ENCODE measurements around the gene SCYL3. TPM values are rescaled to one million over a fixed set of nuclear protein-coding genes. Genes with fewer than 3 reads are reported as not detected.

SCYL3 gene
- polyA plus RNA-seq, 1 experiment = 9.8 TPM

GRCh38 chr1:169882039-169882511 lies 11.6 kb downstream of the SCYL3 start:
- Histone ChIP-seq H3K9me3 (ENCODE audit: control insufficient read depth, insufficient read depth, low read length) (no peaks in the 10 kb centered on the region; the same call in 1 of the 2 replicates), H3K27ac (ENCODE audit: low read depth, low read length) (no peak overlapping the region), H3K27me3 (ENCODE audit: control insufficient read depth, insufficient read depth, low read length) (no peaks in the 10 kb centered on the region), H3K4me3 (ENCODE audit: low read depth, low read length) (no peak overlapping the region)
- POLR2A ChIA-PET = no interaction called here
- DNase-seq (ENCODE audit: low read depth, low spot score) = no peak
- CTCF ChIA-PET = no interaction called here
- no peak for TF ChIP-seq CTCF (IDR thresholded peaks at IDR 0.05; ENCODE audit: low read depth, low read length)

DNA sequence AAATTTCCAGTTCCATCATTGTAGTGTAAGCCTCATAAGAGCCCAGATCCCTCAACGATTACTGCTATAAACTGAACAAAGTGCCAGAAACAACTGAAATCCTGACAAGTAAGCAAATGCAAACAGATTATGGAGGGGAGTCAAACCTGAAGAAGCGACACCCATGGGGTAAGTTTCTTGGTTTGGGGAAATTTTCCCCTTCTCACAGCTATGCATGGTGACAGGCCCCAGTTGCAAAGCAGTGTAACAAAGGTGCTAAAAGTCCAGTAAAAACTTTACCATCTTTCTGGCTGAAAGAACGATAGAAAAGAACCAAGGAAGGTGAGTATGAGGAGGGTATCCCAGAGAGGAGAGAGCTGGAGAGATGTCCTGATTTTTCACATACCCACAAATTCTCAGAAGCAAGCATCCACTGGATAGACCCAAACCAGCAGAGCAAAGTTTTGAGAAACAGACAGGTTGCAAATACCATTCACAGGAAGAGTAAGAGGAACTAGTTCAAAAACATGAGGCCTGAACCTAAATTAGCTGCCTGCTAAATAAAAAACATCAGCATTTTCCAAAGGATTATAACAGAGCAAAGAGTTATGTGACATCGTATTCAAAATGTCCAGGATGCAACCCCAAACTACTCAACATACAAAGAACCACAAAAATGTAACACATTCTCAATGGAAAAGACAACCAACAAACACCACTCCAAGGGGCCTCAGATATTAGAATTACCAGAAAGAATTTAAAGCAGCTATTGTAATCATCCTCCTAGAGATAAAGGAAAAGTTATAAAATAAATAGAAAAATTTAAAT lies 14.5 kb downstream of the SCYL3 start:
- Histone ChIP-seq H3K9me3 (ENCODE audit: control insufficient read depth, insufficient read depth, low read length) (no peaks in the 10 kb centered on the region; the same call in 1 of the 2 replicates), H3K4me3 (ENCODE audit: low read depth, low read length) (no peak overlapping the region), H3K27ac (ENCODE audit: low read depth, low read length) (no peak overlapping the region), H3K27me3 (ENCODE audit: control insufficient read depth, insufficient read depth, low read length) (no peaks in the 10 kb centered on the region)
- CTCF ChIA-PET = no interaction called here
- no peak for DNase-seq (ENCODE audit: low read depth, low spot score)
- POLR2A ChIA-PET = no interaction called here
- no peak for TF ChIP-seq CTCF (IDR thresholded peaks at IDR 0.05; ENCODE audit: low read depth, low read length)

GRCh38 chr1:169878498-169878897 lies 15.2 kb downstream of the SCYL3 start:
- Histone ChIP-seq H3K27ac (ENCODE audit: low read depth, low read length) (no peak overlapping the region), H3K27me3 (ENCODE audit: control insufficient read depth, insufficient read depth, low read length) (no peaks in the 10 kb centered on the region), H3K9me3 (ENCODE audit: control insufficient read depth, insufficient read depth, low read length) (no peaks in the 10 kb centered on the region; the same call in 1 of the 2 replicates), H3K4me3 (ENCODE audit: low read depth, low read length) (no peak overlapping the region)
- POLR2A ChIA-PET = no interaction called here
- CTCF ChIA-PET = no interaction called here
- DNase-seq (ENCODE audit: low read depth, low spot score) = no peak
- TF ChIP-seq CTCF (IDR thresholded peaks at IDR 0.05; ENCODE audit: low read depth, low read length) = no peak

DNA sequence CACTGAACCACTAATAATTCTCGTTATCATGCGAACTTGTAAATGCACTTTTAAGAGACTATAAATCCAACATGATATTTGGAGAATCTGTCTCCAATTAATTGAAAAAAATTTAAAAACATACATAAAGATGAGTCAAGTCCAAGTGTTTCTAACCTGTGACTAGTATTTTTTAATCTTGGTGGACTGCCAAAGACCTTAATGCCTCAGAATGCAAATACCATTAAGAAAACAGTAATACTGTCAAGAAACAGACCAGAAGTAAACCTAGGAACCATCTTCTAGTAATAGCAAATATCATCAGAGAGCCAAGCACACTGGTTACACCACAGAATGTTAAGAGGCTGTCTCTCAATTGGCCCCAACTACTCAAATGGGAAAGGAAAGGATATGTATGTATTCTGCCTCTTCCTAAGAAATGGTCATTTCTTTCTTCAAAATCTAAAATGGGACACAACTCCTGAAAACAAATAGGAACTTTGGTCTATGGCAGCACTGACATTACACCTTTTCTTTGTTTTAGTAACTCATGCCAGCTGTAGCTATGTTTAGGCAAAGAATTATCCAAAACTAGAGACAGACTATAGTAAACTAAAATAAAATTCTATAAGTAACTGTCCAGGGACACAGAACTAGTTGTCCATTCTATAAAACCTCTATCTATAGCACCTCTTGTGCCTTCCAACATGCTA lies 15.8 kb downstream of the SCYL3 start:
- CTCF ChIA-PET = no interaction called here
- DNase-seq (ENCODE audit: low read depth, low spot score) = no peak
- TF ChIP-seq CTCF (IDR thresholded peaks at IDR 0.05; ENCODE audit: low read depth, low read length) = no peak

DNA sequence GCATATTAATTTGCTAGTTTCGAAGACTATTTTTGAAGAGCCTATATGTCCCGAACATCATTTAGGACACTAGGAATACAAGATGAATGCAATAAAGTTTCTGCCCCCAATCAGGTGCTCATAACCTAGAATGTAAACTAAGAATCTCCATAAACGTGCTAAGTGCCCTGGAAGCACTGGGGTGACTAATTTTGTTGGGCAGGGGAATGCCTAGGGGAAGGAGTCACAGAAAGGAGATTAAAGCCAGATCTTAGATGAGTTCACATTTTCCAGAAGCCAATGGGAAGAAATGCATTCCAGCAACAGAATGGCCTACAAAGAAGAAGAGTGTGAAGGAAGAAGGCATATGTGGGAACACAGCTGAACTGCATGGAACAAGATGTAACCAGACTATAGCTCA lies 19.5 kb downstream of the SCYL3 start:
- ChIA-PET CTCF (no interaction called here), POLR2A (no interaction called here)
- H3K27ac ChIP-seq (ENCODE audit: low read depth, low read length) = peak overlapping the region; percentile 55

More for the DNA sequence above, 15.8 kb downstream of the SCYL3 start:
- Histone ChIP-seq H3K4me3 (ENCODE audit: low read depth, low read length) (no peak overlapping the region), H3K27me3 (ENCODE audit: control insufficient read depth, insufficient read depth, low read length) (no peaks in the 10 kb centered on the region), H3K27ac (ENCODE audit: low read depth, low read length) (no peak overlapping the region), H3K9me3 (ENCODE audit: control insufficient read depth, insufficient read depth, low read length) (no peaks in the 10 kb centered on the region; the same call in 1 of the 2 replicates)
- POLR2A ChIA-PET = no interaction called here

More for the DNA sequence above, 19.5 kb downstream of the SCYL3 start:
- no peak overlapping the region for H3K4me3 ChIP-seq (ENCODE audit: low read depth, low read length)
- TF ChIP-seq CTCF (IDR thresholded peaks at IDR 0.05; ENCODE audit: low read depth, low read length) = no peak
- no peaks in the 10 kb centered on the region for H3K27me3 ChIP-seq (ENCODE audit: control insufficient read depth, insufficient read depth, low read length)
- H3K9me3 ChIP-seq (ENCODE audit: control insufficient read depth, insufficient read depth, low read length) = peaks cover 8% of the 10 kb centered on the region
- peak; percentile 45 for DNase-seq (ENCODE audit: low read depth, low spot score)

Measured in AG04450 (cell line).